Measurements from ENCODE around the gene RBBP9.

The RBBP9 gene

DNA sequence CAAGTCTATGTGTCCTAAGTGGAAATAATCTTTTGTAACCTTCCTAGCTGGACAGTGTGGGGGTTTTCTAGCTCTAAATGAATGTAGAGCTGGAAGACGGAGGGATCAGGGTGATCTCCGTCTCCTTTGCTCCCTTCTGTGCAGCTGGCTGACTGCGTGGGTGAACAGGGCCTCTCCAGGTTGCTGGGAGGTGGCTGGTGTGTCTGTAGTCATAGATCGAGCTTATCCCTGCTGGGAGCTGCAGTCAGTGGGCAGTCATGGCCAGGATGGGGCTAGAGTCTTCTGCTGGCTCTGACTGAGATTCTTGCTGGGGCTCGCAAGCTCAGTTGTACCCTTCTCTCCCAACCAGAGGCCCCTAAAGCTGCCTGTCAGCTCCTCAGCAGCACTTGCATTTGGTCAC, 17.1 kb upstream of the RBBP9 start:
- no peak for TF ChIP-seq EZH2 (IDR thresholded peaks at IDR 0.05; ENCODE audit: borderline replicate concordance, low read length)
- TF ChIP-seq, protein P1, sequence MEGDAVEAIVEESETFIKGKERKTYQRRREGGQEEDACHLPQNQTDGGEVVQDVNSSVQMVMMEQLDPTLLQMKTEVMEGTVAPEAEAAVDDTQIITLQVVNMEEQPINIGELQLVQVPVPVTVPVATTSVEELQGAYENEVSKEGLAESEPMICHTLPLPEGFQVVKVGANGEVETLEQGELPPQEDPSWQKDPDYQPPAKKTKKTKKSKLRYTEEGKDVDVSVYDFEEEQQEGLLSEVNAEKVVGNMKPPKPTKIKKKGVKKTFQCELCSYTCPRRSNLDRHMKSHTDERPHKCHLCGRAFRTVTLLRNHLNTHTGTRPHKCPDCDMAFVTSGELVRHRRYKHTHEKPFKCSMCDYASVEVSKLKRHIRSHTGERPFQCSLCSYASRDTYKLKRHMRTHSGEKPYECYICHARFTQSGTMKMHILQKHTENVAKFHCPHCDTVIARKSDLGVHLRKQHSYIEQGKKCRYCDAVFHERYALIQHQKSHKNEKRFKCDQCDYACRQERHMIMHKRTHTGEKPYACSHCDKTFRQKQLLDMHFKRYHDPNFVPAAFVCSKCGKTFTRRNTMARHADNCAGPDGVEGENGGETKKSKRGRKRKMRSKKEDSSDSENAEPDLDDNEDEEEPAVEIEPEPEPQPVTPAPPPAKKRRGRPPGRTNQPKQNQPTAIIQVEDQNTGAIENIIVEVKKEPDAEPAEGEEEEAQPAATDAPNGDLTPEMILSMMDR (IDR thresholded peaks at IDR 0.05; ENCODE audit: low read length), result no peak
- Histone ChIP-seq H3K36me3 (ENCODE audit: insufficient read depth, low read length) (peaks cover 72% of the 10 kb centered on the region), H2AFZ (ENCODE audit: low read length) (no peak overlapping the region), H3K9me3 (ENCODE audit: low read length) (no peaks in the 10 kb centered on the region), H3K4me2 (ENCODE audit: low read length) (no peak overlapping the region), H3K9ac (ENCODE audit: low read length) (no peak overlapping the region), H3F3A (ENCODE audit: insufficient read depth, low read length) (no peaks in the 10 kb centered on the region), H3K79me2 (ENCODE audit: insufficient read depth, low read length) (no peaks in the 10 kb centered on the region; the same call in 1 of the 2 replicates), H3K4me1 (ENCODE audit: insufficient read depth, low read length, severe bottlenecking) (peaks cover 4% of the 10 kb centered on the region), H3K4me3 (ENCODE audit: low read depth, low read length, poor library complexity, severe bottlenecking) (no peak overlapping the region), H3K9me2 (ENCODE audit: low read depth, low read length) (no peaks in the 10 kb centered on the region), H4K20me1 (ENCODE audit: insufficient read depth, low read length) (no peaks in the 10 kb centered on the region), H3K27ac (ENCODE audit: low read depth, low read length, poor library complexity, severe bottlenecking) (no peak overlapping the region), H3K27me3 (ENCODE audit: insufficient read depth, low read length) (no peaks in the 10 kb centered on the region)

DNA sequence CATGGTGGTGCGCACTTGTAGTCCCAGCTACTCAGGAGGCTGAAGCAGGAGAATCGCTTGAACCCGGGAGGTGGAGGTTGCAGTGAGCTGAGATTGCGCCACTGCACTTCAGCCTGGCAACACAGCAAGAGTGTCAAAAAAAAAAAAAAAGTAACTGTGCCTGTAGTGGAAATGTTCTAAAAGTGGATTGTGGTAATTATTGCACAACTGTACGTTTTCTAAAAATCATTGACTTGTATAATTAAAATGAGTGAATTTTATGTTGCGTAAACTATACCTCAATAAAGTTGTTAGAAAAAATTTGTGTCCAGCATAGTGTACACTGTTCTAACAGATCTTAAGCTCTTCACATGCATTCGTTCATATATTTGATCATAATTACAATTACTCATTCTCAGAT, 16.2 kb upstream of the RBBP9 start:
- Histone ChIP-seq H3K9me3 (ENCODE audit: low read length) (no peaks in the 10 kb centered on the region), H3K4me1 (ENCODE audit: insufficient read depth, low read length, severe bottlenecking) (peaks cover 13% of the 10 kb centered on the region), H3K79me2 (ENCODE audit: insufficient read depth, low read length) (peaks cover 3% of the 10 kb centered on the region; the same call in 1 of the 2 replicates), H2AFZ (ENCODE audit: low read length) (no peak overlapping the region), H3K4me3 (ENCODE audit: low read depth, low read length, poor library complexity, severe bottlenecking) (no peak overlapping the region), H3F3A (ENCODE audit: insufficient read depth, low read length) (no peaks in the 10 kb centered on the region), H3K27ac (ENCODE audit: low read depth, low read length, poor library complexity, severe bottlenecking) (no peak overlapping the region), H3K4me2 (ENCODE audit: low read length) (no peak overlapping the region), H4K20me1 (ENCODE audit: insufficient read depth, low read length) (no peaks in the 10 kb centered on the region), H3K27me3 (ENCODE audit: insufficient read depth, low read length) (no peaks in the 10 kb centered on the region), H3K9me2 (ENCODE audit: low read depth, low read length) (no peaks in the 10 kb centered on the region), H3K36me3 (ENCODE audit: insufficient read depth, low read length) (peaks cover 72% of the 10 kb centered on the region), H3K9ac (ENCODE audit: low read length) (no peak overlapping the region)
- TF ChIP-seq, protein P1 (IDR thresholded peaks at IDR 0.05; ENCODE audit: low read length), result no peak
- no peak for TF ChIP-seq EZH2 (IDR thresholded peaks at IDR 0.05; ENCODE audit: borderline replicate concordance, low read length)

DNA sequence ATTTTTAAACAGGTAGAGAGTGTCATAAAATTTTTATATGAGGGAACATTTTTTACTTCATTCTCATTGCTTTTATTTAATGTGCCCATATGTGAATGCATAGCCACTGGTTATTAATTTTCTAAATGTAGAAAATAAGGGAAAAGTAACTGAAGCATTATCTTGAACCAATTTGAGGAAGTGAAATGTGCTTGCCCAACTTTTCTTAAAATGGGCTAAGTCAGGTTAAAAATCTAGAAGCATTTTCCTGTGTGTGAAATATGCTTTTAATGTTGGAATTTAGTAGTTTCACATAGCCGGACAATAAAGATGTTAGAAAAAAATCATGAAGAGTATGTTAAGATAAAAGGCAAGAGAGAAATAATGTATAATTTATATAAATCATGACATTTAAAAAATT, 14.5 kb upstream of the RBBP9 start:
- no peaks in the 10 kb centered on the region for H4K20me1 ChIP-seq (ENCODE audit: insufficient read depth, low read length)
- H3K9me2 ChIP-seq (ENCODE audit: low read depth, low read length), result no peaks in the 10 kb centered on the region
- H3K9ac ChIP-seq (ENCODE audit: low read length), result no peak overlapping the region
- H3K36me3 ChIP-seq (ENCODE audit: insufficient read depth, low read length), result peaks cover 62% of the 10 kb centered on the region
- no peaks in the 10 kb centered on the region for H3K27me3 ChIP-seq (ENCODE audit: insufficient read depth, low read length)
- no peak overlapping the region for H3K4me3 ChIP-seq (ENCODE audit: low read depth, low read length, poor library complexity, severe bottlenecking)
- no peaks in the 10 kb centered on the region for H3F3A ChIP-seq (ENCODE audit: insufficient read depth, low read length)
- peaks cover 6% of the 10 kb centered on the region; the same call in 1 of the 2 replicates for H3K79me2 ChIP-seq (ENCODE audit: insufficient read depth, low read length)
- no peaks in the 10 kb centered on the region for H3K9me3 ChIP-seq (ENCODE audit: low read length)
- H3K27ac ChIP-seq (ENCODE audit: low read depth, low read length, poor library complexity, severe bottlenecking), result no peak overlapping the region
- TF ChIP-seq, protein P1 (IDR thresholded peaks at IDR 0.05; ENCODE audit: low read length), result no peak
- no peak for TF ChIP-seq EZH2 (IDR thresholded peaks at IDR 0.05; ENCODE audit: borderline replicate concordance, low read length)
- no peak overlapping the region for H3K4me2 ChIP-seq (ENCODE audit: low read length)
- peaks cover 18% of the 10 kb centered on the region for H3K4me1 ChIP-seq (ENCODE audit: insufficient read depth, low read length, severe bottlenecking)
- H2AFZ ChIP-seq (ENCODE audit: low read length), result no peak overlapping the region
